GM12875 (cell line): ENCODE data around the gene ZBTB20.

ENCODE experiments used
- H3K4me3 ChIP-seq: one replicate; pipeline ENCODE4 v1.5.1; 2011; ENCODE audit warnings: low read depth, low read length, control low read depth
- CTCF ChIP-seq: IDR thresholded peaks from 2 replicates; pipeline ENCODE4 v1.5.1; 2011; ENCODE audit warnings: low read depth, mild to moderate bottlenecking, control low read depth, inconsistent platforms, low read length, moderate library complexity, borderline replicate concordance; ENCODE audit not compliant: insufficient read depth

ZBTB20 gene

GRCh38 chr3:114393367-114394072 lies 753.6 kb downstream of the ZBTB20 start:
- H3K4me3 ChIP-seq = no peak overlapping the region
- no peak for TF ChIP-seq CTCF

GRCh38 chr3:114392831-114393230 lies 754.3 kb downstream of the ZBTB20 start:
- no peak for TF ChIP-seq CTCF
- H3K4me3 ChIP-seq = no peak overlapping the region

GRCh38 chr3:114389156-114389555 lies 757.9 kb downstream of the ZBTB20 start:
- no peak for TF ChIP-seq CTCF
- H3K4me3 ChIP-seq = no peak overlapping the region

- H3K4me3 ChIP-seq = no peak overlapping the region
- no peak for TF ChIP-seq CTCF
These were observed 762.6 kb downstream of the ZBTB20 start for GRCh38 chr3:114384558-114384903.

GRCh38 chr3:114383875-114384557 lies 763.1 kb downstream of the ZBTB20 start:
- H3K4me3 ChIP-seq = no peak overlapping the region
- TF ChIP-seq CTCF = peak; percentile 90

- no peak for TF ChIP-seq CTCF
- no peak overlapping the region for H3K4me3 ChIP-seq
These were observed 766.8 kb downstream of the ZBTB20 start for GRCh38 chr3:114380233-114380651.

GRCh38 chr3:114379266-114379665 lies 767.8 kb downstream of the ZBTB20 start:
- no peak overlapping the region for H3K4me3 ChIP-seq
- no peak for TF ChIP-seq CTCF
